ENCODE results near the gene THADA. TPM values are rescaled to one million over a fixed set of nuclear protein-coding genes. Genes with fewer than 3 reads are reported as not detected.

Gene THADA
- total RNA-seq, 1 donor from 2014 or later: 33.8 TPM

DNA sequence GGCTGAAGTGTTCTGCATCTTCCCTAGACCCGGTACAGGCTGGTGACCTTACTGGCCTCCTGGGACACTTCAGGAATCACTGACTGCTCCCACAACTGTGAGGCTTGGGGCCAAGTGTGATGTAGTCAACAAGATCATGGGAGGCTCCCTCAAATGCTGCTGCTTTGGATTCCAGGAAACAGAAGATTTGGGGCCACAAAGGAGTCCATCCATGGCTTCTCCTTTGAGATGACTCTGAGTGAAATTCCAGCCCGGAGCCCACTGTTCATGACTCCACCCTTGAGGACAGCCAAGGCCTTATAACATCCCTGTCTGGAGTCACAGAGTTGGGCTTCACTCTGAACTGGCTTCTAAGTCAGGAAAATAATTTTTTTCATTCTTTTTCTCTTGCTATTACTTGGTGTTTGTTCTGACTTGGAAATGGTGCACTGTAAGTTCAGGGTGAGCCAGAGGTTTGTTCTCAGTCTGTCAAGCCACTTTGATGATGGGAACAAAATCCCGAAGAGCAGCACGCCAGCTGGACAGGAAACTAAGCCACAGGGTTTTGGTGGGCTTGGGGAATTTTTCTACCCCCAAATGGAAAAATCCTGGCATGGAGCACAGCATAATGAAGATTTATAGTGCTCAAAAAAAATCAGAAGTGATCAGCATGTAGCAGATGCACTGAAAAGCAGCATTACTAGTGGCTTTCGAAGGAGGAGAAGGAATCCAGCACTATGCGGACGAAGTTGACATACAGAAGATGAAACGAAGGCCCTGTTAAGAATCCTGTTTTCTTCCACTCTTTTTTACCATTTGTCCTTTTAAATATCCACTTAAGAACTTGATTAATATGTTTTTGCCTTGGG lies 271.4 kb downstream of the THADA start:
- H3K36me3 Mint-ChIP-seq (ENCODE audit: low read depth): peaks cover 32% of the 10 kb centered on the region
- H3K4me1 Mint-ChIP-seq: peaks cover 32% of the 10 kb centered on the region
- peak overlapping the region; percentile 95 for H3K27ac Mint-ChIP-seq (ENCODE audit: unreplicated experiment)
- TF ChIP-seq, protein P1, sequence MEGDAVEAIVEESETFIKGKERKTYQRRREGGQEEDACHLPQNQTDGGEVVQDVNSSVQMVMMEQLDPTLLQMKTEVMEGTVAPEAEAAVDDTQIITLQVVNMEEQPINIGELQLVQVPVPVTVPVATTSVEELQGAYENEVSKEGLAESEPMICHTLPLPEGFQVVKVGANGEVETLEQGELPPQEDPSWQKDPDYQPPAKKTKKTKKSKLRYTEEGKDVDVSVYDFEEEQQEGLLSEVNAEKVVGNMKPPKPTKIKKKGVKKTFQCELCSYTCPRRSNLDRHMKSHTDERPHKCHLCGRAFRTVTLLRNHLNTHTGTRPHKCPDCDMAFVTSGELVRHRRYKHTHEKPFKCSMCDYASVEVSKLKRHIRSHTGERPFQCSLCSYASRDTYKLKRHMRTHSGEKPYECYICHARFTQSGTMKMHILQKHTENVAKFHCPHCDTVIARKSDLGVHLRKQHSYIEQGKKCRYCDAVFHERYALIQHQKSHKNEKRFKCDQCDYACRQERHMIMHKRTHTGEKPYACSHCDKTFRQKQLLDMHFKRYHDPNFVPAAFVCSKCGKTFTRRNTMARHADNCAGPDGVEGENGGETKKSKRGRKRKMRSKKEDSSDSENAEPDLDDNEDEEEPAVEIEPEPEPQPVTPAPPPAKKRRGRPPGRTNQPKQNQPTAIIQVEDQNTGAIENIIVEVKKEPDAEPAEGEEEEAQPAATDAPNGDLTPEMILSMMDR (conservative IDR thresholded peaks at IDR 0.05): no peak
- H3K27me3 Mint-ChIP-seq (ENCODE audit: low read depth): no peaks in the 10 kb centered on the region
- H3K9me3 Mint-ChIP-seq: peaks cover 17% of the 10 kb centered on the region
- peak overlapping the region; percentile 5 for H3K4me3 Mint-ChIP-seq
- no peak for DNase-seq (ENCODE audit: low read depth, low spot score)

DNA sequence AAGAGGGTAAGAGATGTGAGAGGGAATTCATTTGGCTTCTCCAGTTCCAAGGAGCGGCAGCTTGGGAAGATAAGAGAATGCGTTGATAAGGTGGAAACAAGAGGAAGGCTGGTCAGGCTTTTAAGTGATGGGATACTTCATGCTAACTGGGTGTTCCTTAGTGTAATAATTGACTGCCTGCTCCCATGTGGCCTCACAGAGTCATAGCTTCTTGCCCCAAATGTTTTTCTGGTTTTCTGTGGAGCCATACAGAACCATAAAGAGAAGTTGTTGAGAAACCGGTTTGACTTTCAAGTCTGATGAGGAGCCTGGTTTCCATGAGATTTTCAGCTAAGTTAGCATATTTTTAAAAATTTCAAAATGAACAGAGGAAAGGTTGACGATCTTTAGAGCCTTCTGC lies 272.0 kb downstream of the THADA start:
- DNase-seq (ENCODE audit: low read depth, low spot score): no peak
- H3K27me3 Mint-ChIP-seq (ENCODE audit: low read depth): no peaks in the 10 kb centered on the region
- H3K4me1 Mint-ChIP-seq: peaks cover 32% of the 10 kb centered on the region
- H3K9me3 Mint-ChIP-seq: peaks cover 17% of the 10 kb centered on the region
- H3K4me3 Mint-ChIP-seq: no peak overlapping the region
- TF ChIP-seq, protein P1 (conservative IDR thresholded peaks at IDR 0.05): no peak
- H3K36me3 Mint-ChIP-seq (ENCODE audit: low read depth): peaks cover 32% of the 10 kb centered on the region
- H3K27ac Mint-ChIP-seq (ENCODE audit: unreplicated experiment): peak overlapping the region; percentile 29

DNA sequence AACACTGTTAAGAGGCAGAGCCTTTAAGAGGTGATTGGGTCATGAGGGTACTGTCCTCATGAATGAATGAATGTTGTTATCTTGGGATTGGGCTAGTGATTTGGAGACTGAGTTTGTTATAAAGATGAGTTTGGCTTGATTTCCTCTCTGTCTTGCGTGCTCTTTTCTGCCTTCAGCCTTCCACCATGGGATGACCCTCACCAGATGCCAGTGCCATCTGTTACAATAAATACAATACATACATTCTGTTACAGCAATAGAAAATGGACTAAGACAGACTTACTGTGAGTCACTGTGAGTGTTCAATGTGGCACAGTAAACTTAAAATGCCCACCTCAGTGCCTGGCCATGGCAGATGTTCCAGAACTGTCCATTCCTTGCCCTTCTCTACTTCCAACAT lies 274.4 kb downstream of the THADA start:
- TF ChIP-seq, protein P1 (conservative IDR thresholded peaks at IDR 0.05): no peak
- peaks cover 25% of the 10 kb centered on the region for H3K36me3 Mint-ChIP-seq (ENCODE audit: low read depth)
- H3K27ac Mint-ChIP-seq (ENCODE audit: unreplicated experiment): no peak overlapping the region
- peaks cover 15% of the 10 kb centered on the region for H3K9me3 Mint-ChIP-seq
- no peaks in the 10 kb centered on the region for H3K27me3 Mint-ChIP-seq (ENCODE audit: low read depth)
- no peak overlapping the region for H3K4me3 Mint-ChIP-seq
- peaks cover 32% of the 10 kb centered on the region for H3K4me1 Mint-ChIP-seq
- DNase-seq (ENCODE audit: low read depth, low spot score): no peak

DNA sequence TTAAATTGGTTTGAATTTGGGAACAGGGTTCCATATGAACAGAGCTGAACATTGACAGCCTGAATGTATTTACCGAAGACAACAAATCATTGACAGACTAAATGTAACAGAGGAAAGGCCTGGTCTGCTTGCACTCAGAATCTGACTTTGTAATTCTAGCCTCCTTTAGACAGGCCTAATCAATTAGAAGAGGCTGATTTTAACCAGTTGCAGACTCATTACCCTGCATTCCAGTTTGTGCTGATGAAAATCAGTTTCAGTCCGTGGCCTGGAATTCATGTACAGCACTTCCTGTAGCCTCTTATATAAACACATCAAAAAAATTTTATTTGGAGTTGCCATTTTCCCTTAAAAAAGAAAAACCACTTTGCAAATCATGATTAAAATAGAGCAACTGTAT lies 276.3 kb downstream of the THADA start:
- Mint-ChIP-seq H3K4me3 (no peak overlapping the region), H3K4me1 (peaks cover 16% of the 10 kb centered on the region), H3K36me3 (ENCODE audit: low read depth) (peaks cover 11% of the 10 kb centered on the region), H3K9me3 (peaks cover 5% of the 10 kb centered on the region), H3K27ac (ENCODE audit: unreplicated experiment) (no peak overlapping the region), H3K27me3 (ENCODE audit: low read depth) (no peaks in the 10 kb centered on the region)
- TF ChIP-seq, protein P1 (conservative IDR thresholded peaks at IDR 0.05): no peak
- DNase-seq (ENCODE audit: low read depth, low spot score): no peak

DNA sequence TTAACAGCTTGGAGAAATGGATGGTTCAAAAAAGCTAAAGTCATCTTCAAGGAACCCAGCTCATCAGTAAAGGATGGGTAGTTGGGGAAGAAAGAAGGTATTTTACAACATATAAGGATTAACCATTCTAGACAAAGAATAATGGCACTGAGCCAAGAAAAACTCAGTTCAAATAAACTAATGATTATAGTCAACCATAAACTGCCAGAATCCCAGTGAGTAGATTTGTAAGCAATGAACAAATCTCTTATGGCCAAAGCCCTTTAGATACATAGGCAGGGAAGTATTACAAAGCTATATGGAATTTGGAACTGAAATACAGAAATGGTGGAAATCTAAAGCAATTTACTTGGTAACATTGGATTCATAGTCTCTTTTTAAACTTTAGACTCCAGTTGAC lies 277.0 kb downstream of the THADA start:
- no peak overlapping the region for H3K27ac Mint-ChIP-seq (ENCODE audit: unreplicated experiment)
- H3K36me3 Mint-ChIP-seq (ENCODE audit: low read depth): peaks cover 8% of the 10 kb centered on the region
- peaks cover 3% of the 10 kb centered on the region for H3K9me3 Mint-ChIP-seq
- TF ChIP-seq, protein P1 (conservative IDR thresholded peaks at IDR 0.05): no peak
- H3K27me3 Mint-ChIP-seq (ENCODE audit: low read depth): no peaks in the 10 kb centered on the region
- peaks cover 9% of the 10 kb centered on the region for H3K4me1 Mint-ChIP-seq
- DNase-seq (ENCODE audit: low read depth, low spot score): no peak
- no peak overlapping the region for H3K4me3 Mint-ChIP-seq
